HG02973 (cell line): ENCODE data around the gene RNF144A.

Experiments used
- ATAC-seq: cut with Tn5 transposase; IDR thresholded peaks from one replicate; pipeline ENCODE4 v1.9.1; 2021; ENCODE audit warnings: moderate library complexity; ENCODE audit not compliant: unreplicated experiment

Gene RNF144A

DNA sequence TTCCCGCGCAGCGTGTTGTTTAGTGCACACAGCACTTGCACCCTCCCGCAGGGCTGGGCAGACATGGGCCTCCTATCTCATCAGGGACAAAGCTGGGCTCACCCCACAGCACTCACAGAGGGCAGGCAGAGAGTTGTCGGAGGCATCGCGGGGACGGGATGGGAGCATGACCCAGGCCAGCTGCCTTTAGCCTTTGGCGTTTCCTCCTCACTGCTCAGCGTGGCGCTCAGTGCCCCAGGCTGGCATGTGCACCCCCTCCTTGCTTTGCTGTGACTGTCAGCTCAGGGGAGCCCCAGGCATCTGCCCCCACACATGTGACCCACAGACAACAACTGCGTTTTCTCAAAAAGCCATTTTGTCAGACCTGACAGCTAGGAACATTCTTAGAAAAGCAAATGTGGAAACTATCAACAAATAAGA lies 101.1 kb downstream of the RNF144A start:
- ATAC-seq, result no peak

GRCh38 chr2:7018767-7019166 lies 101.6 kb downstream of the RNF144A start:
- ATAC-seq, result no peak

- ATAC-seq, result no peak
These were observed 102.0 kb downstream of the RNF144A start for GRCh38 chr2:7019191-7019590.

DNA sequence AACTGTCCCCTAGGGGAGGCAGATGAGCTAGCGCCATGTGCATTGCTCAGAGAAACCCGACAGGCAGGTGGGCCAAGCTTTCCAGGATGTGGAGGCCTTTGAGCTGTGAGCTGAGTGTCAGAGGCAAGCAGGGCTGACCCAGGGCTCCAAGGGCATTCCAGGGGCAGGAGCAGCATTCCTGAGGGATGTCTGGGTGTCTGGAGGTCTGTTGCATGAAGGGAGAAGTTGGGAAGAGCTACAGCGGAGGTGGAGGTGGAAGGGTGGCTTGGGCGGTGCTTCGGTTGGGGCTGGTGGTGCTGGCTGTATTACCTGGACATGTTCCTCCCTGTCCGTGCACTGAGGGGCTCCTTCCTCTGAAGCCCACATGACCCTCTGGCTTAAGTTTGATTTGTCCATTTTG lies 102.8 kb downstream of the RNF144A start:
- no peak for ATAC-seq

DNA sequence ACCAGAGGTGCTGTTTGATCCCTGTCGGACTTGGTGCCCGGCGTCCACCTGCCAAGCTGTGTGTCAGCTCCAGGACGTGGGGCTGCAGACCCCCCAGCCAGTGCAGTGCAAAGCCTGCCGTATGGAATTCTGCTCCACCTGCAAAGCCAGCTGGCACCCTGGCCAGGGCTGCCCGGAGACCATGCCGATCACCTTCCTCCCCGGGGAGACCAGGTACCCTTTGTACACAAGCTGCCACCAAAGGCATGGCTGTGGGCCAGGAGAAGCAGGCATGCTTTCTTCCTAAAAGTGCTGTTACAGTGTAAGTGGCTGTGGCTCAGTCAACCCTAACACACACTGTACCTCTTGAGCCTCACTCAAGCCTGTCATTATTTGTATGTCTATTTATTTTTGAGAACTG lies 103.3 kb downstream of the RNF144A start:
- no peak for ATAC-seq

GRCh38 chr2:7020939-7021470 lies 103.8 kb downstream of the RNF144A start:
- no peak for ATAC-seq

DNA sequence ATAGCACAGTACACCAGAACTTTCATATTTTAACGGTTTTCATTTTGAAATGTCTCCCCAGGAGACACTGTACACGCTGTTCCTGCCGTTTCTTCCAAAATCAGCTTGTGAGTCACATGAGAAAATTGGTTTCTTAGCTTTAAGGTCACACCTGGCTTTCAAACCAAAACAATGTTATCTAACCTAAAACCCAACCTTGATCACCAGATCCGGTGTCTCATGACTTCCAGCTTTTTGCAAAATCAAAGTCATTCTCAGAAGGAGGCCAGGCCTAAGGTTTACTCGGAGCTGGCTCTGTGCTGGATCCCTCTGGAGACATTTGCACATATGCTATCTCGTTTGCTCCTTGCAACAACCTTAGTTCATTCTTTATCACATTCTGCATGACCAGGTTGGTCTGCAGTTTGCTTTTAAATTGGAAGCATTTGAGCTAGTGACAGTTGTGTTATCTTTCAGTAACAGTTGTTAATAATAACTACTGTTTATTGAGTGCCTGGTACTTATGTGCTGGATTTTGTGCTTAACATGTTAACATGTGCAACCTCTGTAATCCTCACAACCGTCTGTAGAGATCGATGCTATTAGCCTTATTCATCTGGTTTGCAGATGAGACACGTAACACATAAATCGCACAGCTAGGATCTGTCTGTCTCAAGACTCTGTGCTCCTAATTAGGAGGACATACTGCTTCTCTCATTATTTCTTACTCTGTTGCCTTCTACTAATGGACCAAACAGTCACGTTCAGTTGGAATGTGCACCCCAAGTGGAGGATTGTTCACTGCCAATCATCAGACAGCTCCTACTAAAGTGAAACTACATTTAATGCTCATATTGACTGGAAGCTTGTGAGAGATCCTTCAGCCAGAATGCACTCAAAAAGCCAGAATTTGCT lies 105.5 kb downstream of the RNF144A start:
- no peak for ATAC-seq

DNA sequence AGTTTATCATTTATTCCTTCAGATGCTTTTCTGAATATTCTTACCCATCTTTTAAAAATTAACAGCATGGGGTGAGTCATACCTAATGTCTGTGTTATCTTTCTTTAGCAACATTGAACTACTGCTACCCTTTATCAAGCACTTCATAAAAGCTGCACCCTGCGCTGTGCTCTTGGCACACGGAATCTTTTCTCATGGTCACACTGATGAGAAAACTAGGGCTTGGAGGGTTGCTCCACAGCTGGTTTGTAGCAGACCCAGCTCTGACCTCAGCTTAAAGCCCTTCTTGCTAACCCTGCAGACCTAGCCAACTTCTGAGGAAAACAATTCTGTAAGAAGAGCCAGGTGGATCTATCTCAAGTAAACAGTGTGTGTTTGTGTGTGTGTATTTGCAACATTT lies 106.3 kb downstream of the RNF144A start:
- no peak for ATAC-seq

- ATAC-seq, result no peak
These were observed 107.0 kb downstream of the RNF144A start for GRCh38 chr2:7024261-7024660.

DNA sequence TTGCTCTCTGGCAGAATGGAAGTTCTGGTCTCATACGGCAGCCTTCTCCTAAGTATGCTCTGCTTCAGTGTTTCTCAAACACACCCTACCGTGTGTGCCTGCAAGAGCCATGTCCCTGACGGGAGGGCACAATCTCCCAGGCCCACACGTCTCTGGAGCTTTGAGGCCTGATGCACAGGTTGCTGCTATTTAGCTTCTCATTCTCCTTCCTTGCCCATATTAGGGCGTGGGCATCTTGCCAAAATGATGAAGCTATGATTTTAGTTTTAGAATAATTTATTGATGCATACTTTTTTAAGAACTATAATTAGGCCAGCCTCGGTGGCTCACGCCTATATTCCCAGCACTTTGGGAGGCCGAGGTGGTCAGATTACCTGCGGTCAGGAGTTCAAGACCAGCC lies 107.9 kb downstream of the RNF144A start:
- no peak for ATAC-seq

DNA sequence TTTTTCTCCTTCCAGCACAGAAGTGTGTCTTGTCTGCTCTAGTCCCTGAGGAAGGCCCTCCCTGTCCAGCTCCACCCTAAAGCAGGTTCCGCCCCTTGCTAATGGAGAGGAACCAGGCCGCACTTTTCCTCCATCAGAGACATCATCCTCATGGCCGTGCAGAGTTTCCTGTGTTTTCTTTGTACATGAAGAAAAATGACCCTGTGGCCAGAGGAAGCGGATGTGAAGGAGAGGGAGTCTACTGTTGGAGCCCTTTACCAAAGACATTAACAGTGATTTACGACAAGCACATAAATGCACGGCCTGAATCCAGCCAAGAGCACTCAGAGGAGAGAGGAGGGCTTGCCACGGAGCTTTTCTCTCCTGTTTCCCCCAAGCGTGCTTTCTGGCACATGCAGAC lies 109.5 kb downstream of the RNF144A start:
- no peak for ATAC-seq

- ATAC-seq, result no peak
These were observed 110.2 kb downstream of the RNF144A start for GRCh38 chr2:7027411-7027810.

GRCh38 chr2:7027956-7028655 lies 110.9 kb downstream of the RNF144A start:
- ATAC-seq, result no peak

DNA sequence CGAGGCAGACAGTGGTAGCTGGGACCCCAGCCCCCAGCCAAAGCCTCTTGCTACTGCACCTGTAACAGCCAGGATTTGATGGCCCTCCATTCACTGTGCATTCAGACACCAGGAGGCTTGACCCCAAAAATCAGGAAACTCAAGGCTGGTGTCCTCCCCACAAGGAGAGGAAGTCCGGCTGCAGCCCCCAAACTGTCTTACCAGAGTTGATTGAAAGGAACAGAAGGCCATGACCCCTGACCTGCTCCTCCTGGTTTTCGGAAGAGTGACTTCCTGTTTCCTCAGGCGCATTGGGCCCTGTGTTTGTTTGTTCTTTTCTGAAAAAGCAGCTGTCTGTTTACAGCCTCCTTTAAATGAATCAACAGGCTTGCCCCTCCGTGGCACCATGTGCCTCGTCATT lies 111.6 kb downstream of the RNF144A start:
- ATAC-seq, result no peak

DNA sequence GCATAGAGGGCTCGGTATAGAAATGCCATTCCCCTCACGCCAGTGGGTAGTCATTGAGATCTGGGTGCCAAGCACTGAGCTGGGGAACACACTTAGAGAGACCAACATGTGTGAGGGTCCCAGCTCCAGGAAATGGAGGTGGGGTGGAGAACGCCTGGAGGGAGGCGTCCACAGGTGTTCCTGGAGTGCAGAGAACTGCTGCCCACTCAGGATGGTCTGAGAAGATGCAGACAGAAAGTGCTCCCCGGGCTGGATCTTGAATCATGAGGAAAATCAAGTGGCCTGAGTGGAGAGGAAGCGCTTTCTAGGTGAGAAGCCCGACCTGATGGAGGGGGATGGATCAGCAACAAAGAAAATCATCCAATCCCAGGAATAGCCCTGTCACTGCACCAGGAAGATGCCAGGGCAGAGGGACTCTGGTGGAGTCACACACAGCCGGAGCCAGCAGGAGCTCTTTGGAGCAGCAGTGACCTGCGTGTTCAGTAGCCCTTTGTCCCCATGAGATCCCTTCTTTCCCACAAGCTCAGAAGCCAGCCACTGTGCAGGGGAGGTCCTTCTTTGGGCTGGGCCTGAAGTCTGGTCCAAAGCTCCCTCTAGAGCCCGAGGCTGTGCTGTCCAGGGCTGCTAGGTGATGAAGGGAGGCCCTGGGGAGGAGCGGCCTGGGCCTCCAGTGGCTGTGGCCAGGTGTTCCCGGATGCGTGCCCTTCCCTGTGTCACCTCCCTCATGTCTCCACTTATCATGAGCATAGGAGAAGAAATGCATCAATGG lies 112.3 kb downstream of the RNF144A start:
- no peak for ATAC-seq

DNA sequence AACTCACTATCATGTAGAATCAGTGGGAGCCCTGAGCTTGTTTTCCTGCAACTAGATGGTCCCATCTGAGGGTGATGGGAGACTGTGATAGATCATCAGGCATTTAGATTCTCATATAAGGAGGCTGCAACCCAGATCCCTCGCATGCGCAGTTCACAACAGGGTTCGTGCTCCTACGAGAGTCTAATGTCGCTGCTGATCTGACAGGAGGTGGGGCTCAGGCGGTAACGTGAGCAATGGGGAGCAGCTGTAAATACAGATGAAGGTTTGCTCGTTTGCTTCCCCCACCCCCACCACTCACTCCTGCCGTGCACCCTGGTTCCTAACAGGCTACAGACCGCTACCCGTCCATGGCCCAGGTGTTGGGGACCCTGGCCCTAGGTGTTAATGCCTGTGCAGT lies 113.6 kb downstream of the RNF144A start:
- no peak for ATAC-seq

GRCh38 chr2:7031547-7032245 lies 114.5 kb downstream of the RNF144A start:
- ATAC-seq, result no peak

DNA sequence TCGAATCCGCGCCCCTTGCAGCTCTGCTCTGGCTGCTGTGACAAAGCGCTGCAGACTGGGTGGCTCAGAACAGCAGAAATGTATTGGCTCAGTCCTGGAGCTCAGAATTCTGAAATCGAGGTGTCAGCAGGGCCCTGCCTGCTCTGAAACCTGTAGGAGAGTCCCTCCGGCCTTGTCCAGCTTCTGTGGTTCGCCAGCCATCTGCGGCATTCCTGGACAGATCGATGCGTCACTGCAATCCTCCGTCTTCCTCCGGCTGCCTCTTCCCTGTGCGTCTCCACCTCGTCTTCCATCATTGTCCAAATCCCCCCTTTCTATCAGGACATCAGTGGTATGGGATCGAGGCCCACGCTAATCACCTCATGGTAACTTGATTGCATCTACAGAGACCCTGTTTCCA lies 115.2 kb downstream of the RNF144A start:
- ATAC-seq, result no peak

GRCh38 chr2:7033136-7033960 lies 116.1 kb downstream of the RNF144A start:
- ATAC-seq, result no peak

DNA sequence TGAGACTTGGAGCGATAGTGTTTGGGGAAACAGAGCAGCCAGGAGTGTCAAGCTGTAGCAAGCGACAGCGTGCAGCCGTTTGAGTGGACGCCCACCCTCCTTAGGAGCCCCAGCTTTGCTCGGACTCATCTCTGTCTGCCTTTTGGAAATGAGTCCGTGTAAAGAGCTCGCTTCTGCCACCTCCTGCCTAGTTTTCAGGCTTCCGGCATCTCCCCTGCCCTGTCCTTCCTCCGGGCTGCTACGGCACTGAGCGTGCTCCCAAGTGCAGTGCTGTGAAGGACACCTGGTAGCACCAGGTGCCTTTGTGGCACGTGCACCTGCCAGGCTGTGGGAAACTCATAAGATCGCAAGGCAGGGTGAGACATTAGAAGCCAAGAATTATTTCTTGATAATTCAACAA lies 117.1 kb downstream of the RNF144A start:
- ATAC-seq, result no peak
